HCT116 (cell line): Measurements from ENCODE around the gene ACOXL. TPM values are rescaled to one million over a fixed set of nuclear protein-coding genes. Genes with fewer than 3 reads are reported as not detected.

Experiments
- ATAC-seq: fragments of 200-7000 bp; cut with Tn5 transposase; 2 replicates; pipeline ENCODE4 v1.9.1; 2020; ENCODE audit warnings: mild to moderate bottlenecking, moderate library complexity
- BruUV-seq: library from RNA; stranded (reverse); fragments of 400-500 nt; replicated peaks from 2 replicates; lab custom pipeline; 2021; lab: Mats Ljungman, UMichigan
- CTCF ChIA-PET: fragments of 300-600 bp; sonication (Branson Sonifier 250); formaldehyde crosslinking; loops from one replicate; lab custom pipeline; 2021; ENCODE audit warnings: antibody characterized with exemption; lab: Charles Lee
- POLR2A ChIA-PET: fragments of 300-600, 350-600 bp; sonication (Branson Sonifier 250); formaldehyde crosslinking; loops from one replicate; lab custom pipeline; 2021; ENCODE audit warnings: antibody characterized with exemption; lab: Charles Lee
- RAD21 ChIA-PET, 2 experiments: fragments of 300-600 bp; sonication (Branson Sonifier 250); formaldehyde crosslinking; loops; one replicate each; lab custom pipeline; 2023; ENCODE audit warnings: low total read pairs in 2 of 2; ENCODE audit not compliant: uncharacterized antibody in 2 of 2, unreplicated experiment in 2 of 2, low non-redundant PET in 1 of 2; lab: Charles Lee
- DNase-seq: peaks from one replicate; pipeline ENCODE4 v3.0.0-alpha.2; 2010; ENCODE audit warnings: low read depth, low spot score
- H2AFZ ChIP-seq: fragments of 200-600 bp; shearing (Covaris generic), sonication (generic); 2 replicates; pipeline ENCODE4 v1.6.1; 2017; ENCODE audit warnings: low read depth, mixed run types, mixed read lengths, antibody characterized with exemption, low read length; ENCODE audit not compliant: poor library complexity, severe bottlenecking
- H3K27ac ChIP-seq: 2 replicates; pipeline ENCODE4 v1.5.1; 2012; ENCODE audit warnings: low read depth, low read length
- H3K27me3 ChIP-seq: fragments of 200-600 bp; sonication (generic); 2 replicates; pipeline ENCODE4 v1.6.1; 2016; ENCODE audit warnings: mixed run types, low read length, mixed read lengths; ENCODE audit not compliant: insufficient read depth
- H3K36me3 ChIP-seq, 2 experiments: fragments of 200-500 bp in 1 of 2; fragments of 200-600 bp in 1 of 2; sonication (Bioruptor generic) in 1 of 2; sonication (generic) in 1 of 2; 2 replicates each; pipeline versions ENCODE4 v1.5.1 to v1.6.1; 2014 to 2016; ENCODE audit warnings: low read length in 2 of 2, inconsistent platforms in 1 of 2, mixed read lengths in 1 of 2, mixed run types in 1 of 2; ENCODE audit not compliant: insufficient read depth in 2 of 2, control insufficient read depth in 1 of 2
- H3K4me1 ChIP-seq, 2 experiments: fragments of 200-600 bp in 1 of 2; sonication (generic) in 1 of 2; 2 replicates each; pipeline versions ENCODE4 v1.5.1 to v1.6.1; 2012 to 2017; ENCODE audit warnings: low read length in 2 of 2, inconsistent platforms in 1 of 2, mild to moderate bottlenecking in 1 of 2, mixed read lengths in 1 of 2, mixed run types in 1 of 2, moderate library complexity in 1 of 2; ENCODE audit not compliant: insufficient read depth in 2 of 2, control insufficient read depth in 1 of 2
- H3K4me2 ChIP-seq: fragments of 200-600 bp; sonication (generic); 2 replicates; pipeline ENCODE4 v1.6.1; 2017; ENCODE audit warnings: mixed run types, low read length, mixed read lengths
- H3K4me3 ChIP-seq, 2 experiments: fragments of 200-600 bp in 1 of 2; sonication (generic) in 1 of 2; replicated peaks in 1 of 2; 2 replicates each; pipeline ENCODE4 v1.5.1; 2011 to 2016; ENCODE audit warnings: low read length in 2 of 2, control low read depth in 1 of 2, low read depth in 1 of 2, mild to moderate bottlenecking in 1 of 2, mixed read lengths in 1 of 2, mixed run types in 1 of 2
- H3K79me2 ChIP-seq: fragments of 200-600 bp; sonication (generic); 2 replicates; pipeline ENCODE4 v1.6.1; 2017; ENCODE audit warnings: mild to moderate bottlenecking, mixed run types, low read length, moderate library complexity, mixed read lengths; ENCODE audit not compliant: insufficient read depth
- H3K9ac ChIP-seq: fragments of 200-600 bp; sonication (generic); 2 replicates; pipeline ENCODE4 v1.6.1; 2016; ENCODE audit warnings: low read length, mixed read lengths
- H3K9me2 ChIP-seq: fragments of 200-600 bp; sonication (generic), shearing (Covaris generic); 2 replicates; pipeline ENCODE4 v1.6.1; 2017; ENCODE audit warnings: mixed run types, mild to moderate bottlenecking, moderate library complexity; ENCODE audit not compliant: insufficient read depth
- H3K9me3 ChIP-seq, 2 experiments: fragments of 200-500 bp in 1 of 2; fragments of 200-600 bp in 1 of 2; sonication (Bioruptor generic) in 1 of 2; sonication (generic) in 1 of 2; 2 replicates each; pipeline ENCODE4 v1.6.1; 2014 to 2017; ENCODE audit warnings: low read length in 2 of 2, mixed read lengths in 2 of 2, inconsistent platforms in 1 of 2, low read depth in 1 of 2, mild to moderate bottlenecking in 1 of 2, mixed run types in 1 of 2, moderate library complexity in 1 of 2; ENCODE audit not compliant: control insufficient read depth in 1 of 2, insufficient read depth in 1 of 2
- H4K20me1 ChIP-seq: fragments of 200-600 bp; sonication (generic), shearing (Covaris generic); 2 replicates; pipeline ENCODE4 v1.6.1; 2017; ENCODE audit warnings: mixed run types, mild to moderate bottlenecking, moderate library complexity; ENCODE audit not compliant: insufficient read depth
- CBX3 ChIP-seq: IDR thresholded peaks from 2 replicates; pipeline ENCODE4 v1.6.1; 2012; ENCODE audit warnings: low read depth
- EGR1 ChIP-seq: IDR thresholded peaks from 2 replicates; pipeline ENCODE4 v1.6.1; 2012; ENCODE audit warnings: low read depth
- ELF1 ChIP-seq: IDR thresholded peaks from 2 replicates; pipeline ENCODE4 v1.6.1; 2012; ENCODE audit warnings: low read depth, borderline replicate concordance
- EZH2 ChIP-seq: fragments of 200-600 bp; sonication (generic); IDR thresholded peaks from 2 replicates; pipeline ENCODE4 v1.6.1; 2017; ENCODE audit warnings: antibody characterized with exemption, mixed run types
- EZH2phosphoT487 ChIP-seq: fragments of 200-600 bp; IDR thresholded peaks from 2 replicates; pipeline ENCODE4 v1.6.1; 2018; ENCODE audit warnings: antibody characterized with exemption, borderline replicate concordance
- JUND ChIP-seq: IDR thresholded peaks from 2 replicates; pipeline ENCODE4 v1.6.1; 2012
- POLR2AphosphoS5 ChIP-seq: IDR thresholded peaks from 2 replicates; pipeline ENCODE4 v1.6.1; 2011; ENCODE audit warnings: mild to moderate bottlenecking, low read depth, low read length, moderate library complexity
- SP1 ChIP-seq: IDR thresholded peaks from 2 replicates; pipeline ENCODE4 v1.6.1; 2012; ENCODE audit warnings: low read depth
- TCF7L2 ChIP-seq: IDR thresholded peaks from 2 replicates; pipeline ENCODE4 v1.7.0; 2011; ENCODE audit warnings: borderline replicate concordance, inconsistent platforms; ENCODE audit not compliant: insufficient read depth, insufficient read length; ENCODE audit errors: extremely low read depth
- YY1 ChIP-seq: IDR thresholded peaks from 2 replicates; pipeline ENCODE4 v1.6.1; 2011; ENCODE audit warnings: low read length, low read depth, moderate library complexity, mild to moderate bottlenecking; ENCODE audit not compliant: insufficient replicate concordance; ENCODE audit errors: extremely low read depth
- ZNF274 ChIP-seq: fragments of 200-500 bp; sonication (Bioruptor generic); IDR thresholded peaks from 2 replicates; pipeline ENCODE4 v1.6.1; 2014; ENCODE audit warnings: mild to moderate bottlenecking, low read depth, low read length, inconsistent platforms
- intact Hi-C: fragments of 100-400 bp; cut with micrococcal nuclease; formaldehyde crosslinking; loops from 2 replicates; pipeline ENCODE4 v1.10.0; 2022
- total RNA-seq: library from RNA; stranded (reverse); gene quantifications from one replicate; pipeline ENCODE4 v1.2.1, GENCODE V29; 2021; ENCODE audit not compliant: unreplicated experiment
- TF ChIP-seq, protein P1 (sequence below), 3 experiments: fragments of 200-600 bp in 1 of 3; sonication (generic) in 1 of 3; IDR thresholded peaks in 2 of 3; conservative IDR thresholded peaks in 1 of 3; 2 replicates each; pipeline ENCODE4 v1.5.1; 2012 to 2017; ENCODE audit warnings: low read depth in 2 of 3, low read length in 2 of 3, antibody characterized with exemption in 1 of 3, borderline replicate concordance in 1 of 3, control low read depth in 1 of 3, mild to moderate bottlenecking in 1 of 3, mixed read lengths in 1 of 3, mixed run types in 1 of 3, moderate library complexity in 1 of 3; ENCODE audit not compliant: insufficient read depth in 1 of 3
- TF ChIP-seq, protein P2 (sequence below): IDR thresholded peaks from 2 replicates; pipeline ENCODE4 v1.6.1; 2012

ACOXL gene
- total RNA-seq, 1 experiment from 2014 or later: 5.5 TPM

DNA sequence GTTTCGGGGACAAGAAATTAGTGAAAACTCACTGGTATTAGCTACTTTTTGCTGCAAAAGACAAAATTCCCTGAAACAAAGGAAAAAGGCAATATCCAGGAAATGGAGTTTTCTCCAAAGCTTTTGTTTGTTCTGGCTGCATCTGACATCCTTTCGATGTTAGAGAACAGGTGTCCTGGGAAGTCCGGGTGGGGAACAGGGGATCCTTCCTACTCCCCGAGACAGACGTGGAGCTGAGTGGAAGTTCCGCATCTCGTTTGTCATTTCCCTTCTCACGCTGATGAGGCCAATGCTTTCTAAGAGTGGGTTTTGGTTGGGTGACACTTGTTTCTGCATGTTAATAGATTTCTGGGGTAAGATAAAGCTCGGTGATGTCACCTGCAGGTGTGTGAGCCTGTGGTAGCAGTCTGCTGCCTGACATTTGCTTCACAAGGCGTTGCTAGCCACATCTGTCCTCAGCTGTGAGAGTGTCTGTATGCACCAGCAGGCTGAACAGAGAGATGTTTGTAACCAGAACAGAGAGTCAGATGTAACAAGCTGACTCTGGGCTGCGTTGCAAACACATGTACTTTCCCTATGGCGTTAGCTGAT is 125.9 kb downstream of the ACOXL start:
- no peaks in the 10 kb centered on the region for H3K9me2 ChIP-seq
- H3K27ac ChIP-seq: no peak overlapping the region
- peaks cover 0 to 5% of the 10 kb centered on the region in 2 experiments; a peak in 2 of 4 replicates for H3K4me1 ChIP-seq
- DNase-seq (no peak), ATAC-seq (no peak)
- H4K20me1 ChIP-seq: no peaks in the 10 kb centered on the region
- H3K79me2 ChIP-seq: no peaks in the 10 kb centered on the region
- H2AFZ ChIP-seq: no peak overlapping the region
- H3K27me3 ChIP-seq: no peaks in the 10 kb centered on the region
- POLR2A ChIA-PET: no interaction called here
- intact Hi-C loops: no loop called here
- RAD21 ChIA-PET: no interaction called here
- no peaks in the 10 kb centered on the region for H3K36me3 ChIP-seq
- no TSS peak for BruUV-seq
- CTCF ChIA-PET: no interaction called here
- no peak overlapping the region for H3K9ac ChIP-seq
- H3K4me2 ChIP-seq: no peak overlapping the region
- TF ChIP-seq POLR2AphosphoS5 (no peak), TCF7L2 (no peak), EGR1 (no peak), YY1 (no peak), ZNF274 (no peak), SP1 (no peak), EZH2 (no peak)
- H3K9me3 ChIP-seq: no peaks in the 10 kb centered on the region
- H3K4me3 ChIP-seq: no peak overlapping the region

DNA sequence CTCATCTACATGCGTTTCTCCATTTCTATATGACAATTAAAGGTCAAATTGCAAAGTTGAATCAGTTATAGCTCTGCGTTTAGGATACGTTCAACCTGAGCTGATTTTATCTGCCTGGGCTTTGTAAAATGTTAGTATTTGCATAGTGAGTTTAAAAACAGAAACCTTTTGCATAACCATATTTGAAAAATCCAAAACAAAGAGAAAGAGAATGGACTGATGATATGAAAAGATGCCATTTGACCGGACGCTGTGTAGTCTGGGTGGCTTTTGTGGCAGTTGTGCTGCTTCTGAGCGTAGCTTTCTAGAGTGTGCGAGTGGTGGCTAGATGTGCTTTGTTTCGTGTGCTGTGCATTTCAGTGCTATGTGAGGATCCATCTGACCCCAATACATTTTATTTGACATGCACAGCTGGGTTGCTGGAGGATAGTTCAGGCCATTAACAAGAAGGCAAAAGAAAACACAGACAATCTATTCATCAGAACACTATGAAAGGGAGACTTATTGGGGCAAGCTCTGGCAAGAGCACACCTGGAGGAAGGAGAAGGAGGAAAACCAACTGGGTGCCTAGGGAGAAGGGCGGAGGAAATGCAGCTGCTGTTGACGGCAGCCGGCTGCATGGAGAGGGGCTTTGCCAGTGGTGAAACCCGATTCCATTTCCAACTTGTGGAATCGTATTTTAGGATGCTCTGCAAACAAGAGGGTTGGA is 126.8 kb downstream of the ACOXL start:
- Histone ChIP-seq H3K36me3 (no peaks in the 10 kb centered on the region), H3K27ac (no peak overlapping the region), H2AFZ (no peak overlapping the region), H3K27me3 (no peaks in the 10 kb centered on the region), H3K4me2 (no peak overlapping the region), H3K4me3 (no peak overlapping the region), H3K4me1 (peaks cover 0 to 5% of the 10 kb centered on the region in 2 experiments; a peak in 2 of 4 replicates), H3K9me3 (no peaks in the 10 kb centered on the region), H3K9ac (no peak overlapping the region), H4K20me1 (no peaks in the 10 kb centered on the region), H3K9me2 (no peaks in the 10 kb centered on the region), H3K79me2 (no peaks in the 10 kb centered on the region)
- no peak for ATAC-seq
- CTCF ChIA-PET: no interaction called here
- no peak for DNase-seq
- intact Hi-C loops: no loop called here
- BruUV-seq: no TSS peak
- POLR2A ChIA-PET: no interaction called here
- RAD21 ChIA-PET: no interaction called here
- TF ChIP-seq, protein P1, sequence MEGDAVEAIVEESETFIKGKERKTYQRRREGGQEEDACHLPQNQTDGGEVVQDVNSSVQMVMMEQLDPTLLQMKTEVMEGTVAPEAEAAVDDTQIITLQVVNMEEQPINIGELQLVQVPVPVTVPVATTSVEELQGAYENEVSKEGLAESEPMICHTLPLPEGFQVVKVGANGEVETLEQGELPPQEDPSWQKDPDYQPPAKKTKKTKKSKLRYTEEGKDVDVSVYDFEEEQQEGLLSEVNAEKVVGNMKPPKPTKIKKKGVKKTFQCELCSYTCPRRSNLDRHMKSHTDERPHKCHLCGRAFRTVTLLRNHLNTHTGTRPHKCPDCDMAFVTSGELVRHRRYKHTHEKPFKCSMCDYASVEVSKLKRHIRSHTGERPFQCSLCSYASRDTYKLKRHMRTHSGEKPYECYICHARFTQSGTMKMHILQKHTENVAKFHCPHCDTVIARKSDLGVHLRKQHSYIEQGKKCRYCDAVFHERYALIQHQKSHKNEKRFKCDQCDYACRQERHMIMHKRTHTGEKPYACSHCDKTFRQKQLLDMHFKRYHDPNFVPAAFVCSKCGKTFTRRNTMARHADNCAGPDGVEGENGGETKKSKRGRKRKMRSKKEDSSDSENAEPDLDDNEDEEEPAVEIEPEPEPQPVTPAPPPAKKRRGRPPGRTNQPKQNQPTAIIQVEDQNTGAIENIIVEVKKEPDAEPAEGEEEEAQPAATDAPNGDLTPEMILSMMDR (IDR thresholded peaks at IDR 0.05 in 2 of 3, conservative IDR thresholded peaks at IDR 0.05 in 1 of 3; ENCODE audit: borderline replicate concordance in 1 of 3, insufficient read depth in 1 of 3, low read depth in 2 of 3, low read length in 2 of 3): no peak
- TF ChIP-seq EGR1 (no peak), EZH2 (no peak), EZH2phosphoT487 (no peak), CBX3 (no peak), YY1 (no peak), ELF1 (no peak), SP1 (no peak), JUND (no peak)
- TF ChIP-seq, protein P2, sequence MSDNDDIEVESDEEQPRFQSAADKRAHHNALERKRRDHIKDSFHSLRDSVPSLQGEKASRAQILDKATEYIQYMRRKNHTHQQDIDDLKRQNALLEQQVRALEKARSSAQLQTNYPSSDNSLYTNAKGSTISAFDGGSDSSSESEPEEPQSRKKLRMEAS: no peak
